Measurements from ENCODE around the gene ZNF827.

DNA sequence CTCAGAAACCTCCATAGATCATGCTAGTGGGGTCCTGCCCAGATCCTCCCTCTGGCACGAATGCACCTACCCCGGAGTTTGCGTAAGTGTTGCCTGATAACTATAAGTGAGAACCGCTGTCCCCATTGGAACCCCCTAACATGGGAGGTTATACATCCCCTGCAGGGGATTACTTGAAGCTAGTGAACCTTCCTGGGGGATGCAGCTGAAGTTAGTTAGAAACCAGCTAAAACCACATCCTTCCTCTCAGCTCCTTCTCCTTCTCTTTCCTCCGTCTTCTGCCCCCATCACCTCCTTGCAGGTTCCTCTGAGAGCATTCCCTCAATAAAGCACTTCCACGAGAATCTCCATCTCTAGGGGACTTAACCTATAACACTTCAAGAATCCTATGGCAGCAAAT, 95.0 kb downstream of the ZNF827 start:
- TF ChIP-seq, protein P1, sequence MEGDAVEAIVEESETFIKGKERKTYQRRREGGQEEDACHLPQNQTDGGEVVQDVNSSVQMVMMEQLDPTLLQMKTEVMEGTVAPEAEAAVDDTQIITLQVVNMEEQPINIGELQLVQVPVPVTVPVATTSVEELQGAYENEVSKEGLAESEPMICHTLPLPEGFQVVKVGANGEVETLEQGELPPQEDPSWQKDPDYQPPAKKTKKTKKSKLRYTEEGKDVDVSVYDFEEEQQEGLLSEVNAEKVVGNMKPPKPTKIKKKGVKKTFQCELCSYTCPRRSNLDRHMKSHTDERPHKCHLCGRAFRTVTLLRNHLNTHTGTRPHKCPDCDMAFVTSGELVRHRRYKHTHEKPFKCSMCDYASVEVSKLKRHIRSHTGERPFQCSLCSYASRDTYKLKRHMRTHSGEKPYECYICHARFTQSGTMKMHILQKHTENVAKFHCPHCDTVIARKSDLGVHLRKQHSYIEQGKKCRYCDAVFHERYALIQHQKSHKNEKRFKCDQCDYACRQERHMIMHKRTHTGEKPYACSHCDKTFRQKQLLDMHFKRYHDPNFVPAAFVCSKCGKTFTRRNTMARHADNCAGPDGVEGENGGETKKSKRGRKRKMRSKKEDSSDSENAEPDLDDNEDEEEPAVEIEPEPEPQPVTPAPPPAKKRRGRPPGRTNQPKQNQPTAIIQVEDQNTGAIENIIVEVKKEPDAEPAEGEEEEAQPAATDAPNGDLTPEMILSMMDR (conservative IDR thresholded peaks at IDR 0.05; ENCODE audit: low read depth in 2 of 2) = no peak
- TF ChIP-seq EZH2phosphoT487 (IDR thresholded peaks at IDR 0.05; ENCODE audit: unreplicated experiment) (no peak), POLR2AphosphoS5 (IDR thresholded peaks at IDR 0.05; ENCODE audit: low read depth) (no peak), JUNB (IDR thresholded peaks at IDR 0.05; ENCODE audit: unreplicated experiment) (no peak), STAT1 (IDR thresholded peaks at IDR 0.05; ENCODE audit: unreplicated experiment) (no peak), CREB1 (CRISPR knock-in tag; IDR thresholded peaks at IDR 0.05; ENCODE audit: low read depth) (no peak)
- TF ChIP-seq, protein P2, sequence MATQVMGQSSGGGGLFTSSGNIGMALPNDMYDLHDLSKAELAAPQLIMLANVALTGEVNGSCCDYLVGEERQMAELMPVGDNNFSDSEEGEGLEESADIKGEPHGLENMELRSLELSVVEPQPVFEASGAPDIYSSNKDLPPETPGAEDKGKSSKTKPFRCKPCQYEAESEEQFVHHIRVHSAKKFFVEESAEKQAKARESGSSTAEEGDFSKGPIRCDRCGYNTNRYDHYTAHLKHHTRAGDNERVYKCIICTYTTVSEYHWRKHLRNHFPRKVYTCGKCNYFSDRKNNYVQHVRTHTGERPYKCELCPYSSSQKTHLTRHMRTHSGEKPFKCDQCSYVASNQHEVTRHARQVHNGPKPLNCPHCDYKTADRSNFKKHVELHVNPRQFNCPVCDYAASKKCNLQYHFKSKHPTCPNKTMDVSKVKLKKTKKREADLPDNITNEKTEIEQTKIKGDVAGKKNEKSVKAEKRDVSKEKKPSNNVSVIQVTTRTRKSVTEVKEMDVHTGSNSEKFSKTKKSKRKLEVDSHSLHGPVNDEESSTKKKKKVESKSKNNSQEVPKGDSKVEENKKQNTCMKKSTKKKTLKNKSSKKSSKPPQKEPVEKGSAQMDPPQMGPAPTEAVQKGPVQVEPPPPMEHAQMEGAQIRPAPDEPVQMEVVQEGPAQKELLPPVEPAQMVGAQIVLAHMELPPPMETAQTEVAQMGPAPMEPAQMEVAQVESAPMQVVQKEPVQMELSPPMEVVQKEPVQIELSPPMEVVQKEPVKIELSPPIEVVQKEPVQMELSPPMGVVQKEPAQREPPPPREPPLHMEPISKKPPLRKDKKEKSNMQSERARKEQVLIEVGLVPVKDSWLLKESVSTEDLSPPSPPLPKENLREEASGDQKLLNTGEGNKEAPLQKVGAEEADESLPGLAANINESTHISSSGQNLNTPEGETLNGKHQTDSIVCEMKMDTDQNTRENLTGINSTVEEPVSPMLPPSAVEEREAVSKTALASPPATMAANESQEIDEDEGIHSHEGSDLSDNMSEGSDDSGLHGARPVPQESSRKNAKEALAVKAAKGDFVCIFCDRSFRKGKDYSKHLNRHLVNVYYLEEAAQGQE (IDR thresholded peaks at IDR 0.05; ENCODE audit: unreplicated experiment) = no peak
- TF ChIP-seq, protein P3, sequence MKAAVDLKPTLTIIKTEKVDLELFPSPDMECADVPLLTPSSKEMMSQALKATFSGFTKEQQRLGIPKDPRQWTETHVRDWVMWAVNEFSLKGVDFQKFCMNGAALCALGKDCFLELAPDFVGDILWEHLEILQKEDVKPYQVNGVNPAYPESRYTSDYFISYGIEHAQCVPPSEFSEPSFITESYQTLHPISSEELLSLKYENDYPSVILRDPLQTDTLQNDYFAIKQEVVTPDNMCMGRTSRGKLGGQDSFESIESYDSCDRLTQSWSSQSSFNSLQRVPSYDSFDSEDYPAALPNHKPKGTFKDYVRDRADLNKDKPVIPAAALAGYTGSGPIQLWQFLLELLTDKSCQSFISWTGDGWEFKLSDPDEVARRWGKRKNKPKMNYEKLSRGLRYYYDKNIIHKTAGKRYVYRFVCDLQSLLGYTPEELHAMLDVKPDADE (IDR thresholded peaks at IDR 0.05) = no peak

Data from GM23338 (cell line).